Neural crest cell (in vitro differentiated cells): ENCODE results near the gene GALNS. TPM values are rescaled to one million over a fixed set of nuclear protein-coding genes. Genes with fewer than 3 reads are reported as not detected.

Experiments used
- DNase-seq: peaks from one replicate; pipeline ENCODE4 v3.0.0; 2021; ENCODE audit warnings: low read depth, mixed read lengths, low spot score
- H3K27ac Mint-ChIP-seq: one replicate; pipeline ENCODE4 v1.8.0; 2021; ENCODE audit warnings: mild to moderate bottlenecking, mixed read lengths; ENCODE audit not compliant: unreplicated experiment
- H3K27me3 Mint-ChIP-seq: 2 replicates; pipeline ENCODE4 v1.8.0; 2021; ENCODE audit warnings: low read depth, mild to moderate bottlenecking, mixed read lengths
- H3K36me3 Mint-ChIP-seq: 2 replicates; pipeline ENCODE4 v1.8.0; 2021; ENCODE audit warnings: low read depth, mild to moderate bottlenecking, mixed read lengths
- H3K4me1 Mint-ChIP-seq: 2 replicates; pipeline ENCODE4 v1.8.0; 2021; ENCODE audit warnings: mixed read lengths
- H3K4me3 Mint-ChIP-seq: one replicate; pipeline ENCODE4 v1.8.0; 2021; ENCODE audit warnings: mild to moderate bottlenecking, mixed read lengths
- H3K9me3 Mint-ChIP-seq: 2 replicates; pipeline ENCODE4 v1.8.0; 2021; ENCODE audit warnings: mixed read lengths
- total RNA-seq: library from RNA; stranded (reverse); gene quantifications from 2 replicates; pipeline ENCODE4 v1.2.1, GENCODE V29; 2021
- TF ChIP-seq, protein P1 (sequence below): fragments of 200-600 bp; sonication (generic); conservative IDR thresholded peaks from 2 replicates; pipeline ENCODE4 v1.5.0; 2021; ENCODE audit warnings: antibody characterized with exemption, mild to moderate bottlenecking

The GALNS gene
- total RNA-seq, 1 donor from 2014 or later = 19.7 TPM

GRCh38 chr16:88855176-88855575, 1.6 kb downstream of the GALNS start:
- peak overlapping the region; percentile 74 for H3K4me3 Mint-ChIP-seq

DNA sequence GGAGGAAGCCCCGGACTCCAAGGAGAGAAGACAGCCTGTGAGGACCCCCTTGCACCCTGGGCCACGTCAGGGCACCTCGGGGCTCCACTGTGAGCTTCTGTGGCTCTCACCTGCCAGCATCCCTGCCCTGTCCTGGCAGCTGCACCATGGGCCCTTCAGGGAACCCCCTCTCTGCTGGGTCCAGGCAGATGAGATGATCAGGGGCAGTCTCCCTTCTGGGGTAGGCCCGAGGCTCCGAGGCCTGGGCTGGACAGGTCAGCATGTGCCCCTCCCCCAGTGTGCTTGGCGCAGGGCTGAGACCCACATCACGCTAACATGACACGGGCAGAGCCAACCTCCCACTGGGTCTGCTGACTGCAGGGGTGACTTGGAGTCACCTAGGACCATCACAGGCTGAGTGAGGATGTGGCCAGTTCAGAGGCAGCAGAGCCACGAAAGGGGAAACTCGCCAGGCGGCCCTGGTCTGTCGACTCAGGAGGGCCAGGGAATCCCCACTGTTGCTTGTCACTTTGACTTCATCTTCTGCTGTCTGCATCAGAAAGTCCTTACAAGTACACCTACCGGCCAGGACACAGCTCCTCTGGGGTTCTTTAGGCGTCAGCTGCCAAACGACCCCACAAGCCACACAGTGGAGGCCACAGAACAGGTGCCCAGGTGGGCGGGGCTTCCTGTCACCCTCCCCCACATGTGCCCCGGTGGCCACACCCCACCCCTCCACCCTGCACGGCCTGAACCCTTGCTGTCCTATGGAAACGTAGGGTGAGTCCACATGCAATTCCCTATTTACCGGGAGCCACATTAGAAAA, 2.2 kb downstream of the GALNS start:
- H3K4me3 Mint-ChIP-seq = peak overlapping the region; percentile 74
- peaks cover 15% of the 10 kb centered on the region for H3K4me1 Mint-ChIP-seq
- no peaks in the 10 kb centered on the region for H3K36me3 Mint-ChIP-seq
- no peaks in the 10 kb centered on the region for H3K9me3 Mint-ChIP-seq
- H3K27me3 Mint-ChIP-seq = no peaks in the 10 kb centered on the region
- H3K27ac Mint-ChIP-seq = no peak overlapping the region
- DNase-seq = no peak
- TF ChIP-seq, protein P1, sequence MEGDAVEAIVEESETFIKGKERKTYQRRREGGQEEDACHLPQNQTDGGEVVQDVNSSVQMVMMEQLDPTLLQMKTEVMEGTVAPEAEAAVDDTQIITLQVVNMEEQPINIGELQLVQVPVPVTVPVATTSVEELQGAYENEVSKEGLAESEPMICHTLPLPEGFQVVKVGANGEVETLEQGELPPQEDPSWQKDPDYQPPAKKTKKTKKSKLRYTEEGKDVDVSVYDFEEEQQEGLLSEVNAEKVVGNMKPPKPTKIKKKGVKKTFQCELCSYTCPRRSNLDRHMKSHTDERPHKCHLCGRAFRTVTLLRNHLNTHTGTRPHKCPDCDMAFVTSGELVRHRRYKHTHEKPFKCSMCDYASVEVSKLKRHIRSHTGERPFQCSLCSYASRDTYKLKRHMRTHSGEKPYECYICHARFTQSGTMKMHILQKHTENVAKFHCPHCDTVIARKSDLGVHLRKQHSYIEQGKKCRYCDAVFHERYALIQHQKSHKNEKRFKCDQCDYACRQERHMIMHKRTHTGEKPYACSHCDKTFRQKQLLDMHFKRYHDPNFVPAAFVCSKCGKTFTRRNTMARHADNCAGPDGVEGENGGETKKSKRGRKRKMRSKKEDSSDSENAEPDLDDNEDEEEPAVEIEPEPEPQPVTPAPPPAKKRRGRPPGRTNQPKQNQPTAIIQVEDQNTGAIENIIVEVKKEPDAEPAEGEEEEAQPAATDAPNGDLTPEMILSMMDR = no peak

More at GRCh38 chr16:88855176-88855575, 1.6 kb downstream of the GALNS start:
- Mint-ChIP-seq H3K4me1 (peaks cover 15% of the 10 kb centered on the region), H3K27ac (no peak overlapping the region), H3K27me3 (no peaks in the 10 kb centered on the region), H3K36me3 (no peaks in the 10 kb centered on the region), H3K9me3 (no peaks in the 10 kb centered on the region)
- TF ChIP-seq, protein P1 = no peak
- no peak for DNase-seq

DNA sequence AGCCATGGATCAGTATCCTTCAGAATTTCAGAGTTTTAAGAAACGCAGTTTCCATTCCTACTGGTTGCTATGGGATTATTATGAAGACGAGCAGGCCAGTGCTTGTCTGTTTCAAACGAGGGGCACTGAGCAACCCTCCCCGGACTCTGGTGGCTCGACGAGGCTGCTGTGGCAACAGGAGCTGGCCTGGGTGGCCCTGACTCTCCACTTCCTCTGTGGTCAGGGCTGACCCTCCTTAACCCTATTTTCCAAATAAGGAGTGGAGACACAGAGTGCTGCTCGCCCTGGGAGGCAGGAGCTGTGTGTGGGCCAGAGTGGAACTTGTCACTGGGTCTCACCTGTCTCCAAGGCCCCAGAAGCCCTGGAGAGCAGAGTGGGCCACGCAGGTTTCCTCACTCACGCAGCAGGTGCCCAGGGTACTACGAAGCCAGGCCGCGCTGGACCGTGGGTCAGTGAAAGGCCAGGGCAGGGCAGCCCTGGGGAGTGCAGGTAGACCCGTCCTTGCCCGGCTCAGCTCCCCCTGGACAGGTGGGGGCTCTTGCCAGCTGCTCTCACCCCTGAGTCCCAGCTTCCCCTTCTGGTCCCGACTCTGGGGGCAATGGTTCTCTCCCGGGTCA, 3.3 kb downstream of the GALNS start:
- no peak overlapping the region for H3K27ac Mint-ChIP-seq
- H3K36me3 Mint-ChIP-seq = no peaks in the 10 kb centered on the region
- TF ChIP-seq, protein P1 = no peak
- no peaks in the 10 kb centered on the region for H3K9me3 Mint-ChIP-seq
- H3K27me3 Mint-ChIP-seq = no peaks in the 10 kb centered on the region
- H3K4me3 Mint-ChIP-seq = peak overlapping the region; percentile 51
- DNase-seq = no peak
- peaks cover 15% of the 10 kb centered on the region for H3K4me1 Mint-ChIP-seq

DNA sequence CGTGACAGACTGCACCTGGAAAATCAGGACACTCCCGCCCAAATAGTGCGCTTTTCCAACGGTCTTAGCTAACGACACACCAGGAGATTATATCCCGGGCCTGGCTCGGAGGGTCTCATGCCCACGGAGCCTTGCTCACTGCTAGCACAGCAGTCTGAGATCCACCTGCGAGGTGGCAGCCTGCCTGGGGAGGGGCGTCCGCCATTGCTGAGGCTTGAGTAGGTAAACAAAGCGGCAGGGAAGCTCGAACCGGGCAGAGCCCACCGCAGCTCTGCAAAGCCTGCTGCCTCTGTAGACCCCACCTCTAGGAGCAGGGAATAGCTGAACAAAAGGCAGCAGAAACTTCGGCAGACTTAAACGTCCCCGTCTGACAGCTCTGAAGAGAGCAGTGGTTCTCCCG, 5.1 kb downstream of the GALNS start:
- peaks cover 8% of the 10 kb centered on the region for H3K4me1 Mint-ChIP-seq
- H3K36me3 Mint-ChIP-seq = no peaks in the 10 kb centered on the region
- TF ChIP-seq, protein P1 = no peak
- H3K27me3 Mint-ChIP-seq = no peaks in the 10 kb centered on the region
- no peak overlapping the region for H3K4me3 Mint-ChIP-seq
- H3K27ac Mint-ChIP-seq = no peak overlapping the region
- DNase-seq = no peak
- H3K9me3 Mint-ChIP-seq = no peaks in the 10 kb centered on the region

DNA sequence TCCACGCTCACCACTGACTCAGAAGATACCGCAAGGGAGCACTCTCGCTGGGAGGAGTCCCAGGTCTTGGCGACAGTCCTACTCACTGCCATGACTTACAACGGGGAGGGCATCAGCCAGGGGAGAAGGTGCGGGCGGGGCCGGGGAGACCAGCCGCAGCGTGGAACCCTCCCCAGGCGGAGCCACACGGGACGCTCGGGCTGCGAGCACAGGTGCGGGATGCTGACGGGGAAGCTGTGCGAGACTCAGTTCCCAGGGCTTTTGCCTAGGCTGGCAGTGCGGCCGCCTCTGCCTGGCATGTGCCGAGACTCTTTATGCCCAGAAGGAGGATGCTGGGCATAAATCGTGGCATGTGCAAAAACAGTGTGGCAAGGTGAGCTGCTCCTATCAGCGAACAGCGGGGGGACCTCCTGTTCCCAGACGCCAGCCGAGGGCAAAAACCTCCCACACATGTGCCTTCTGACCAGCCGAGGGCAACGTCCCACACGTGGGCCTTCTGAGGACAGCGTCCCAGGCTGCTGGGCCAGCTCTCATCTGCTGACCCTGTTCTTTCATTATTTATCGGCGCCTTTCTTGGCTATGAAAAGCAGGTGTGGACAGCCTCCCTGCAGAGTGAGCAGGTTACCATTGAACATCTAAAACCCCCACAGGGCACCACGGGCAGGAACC, 6.1 kb downstream of the GALNS start:
- H3K27ac Mint-ChIP-seq = no peak overlapping the region
- DNase-seq = no peak
- no peaks in the 10 kb centered on the region for H3K36me3 Mint-ChIP-seq
- no peaks in the 10 kb centered on the region for H3K9me3 Mint-ChIP-seq
- H3K4me1 Mint-ChIP-seq = peaks cover 8% of the 10 kb centered on the region
- TF ChIP-seq, protein P1 = no peak
- H3K27me3 Mint-ChIP-seq = no peaks in the 10 kb centered on the region
- no peak overlapping the region for H3K4me3 Mint-ChIP-seq
